Cortex of kidney (tissue), 1 donor: ENCODE results near the gene ATF1.
"Not testable (repeated sequence)": the region's sequence is repeated elsewhere in the genome, so short reads cannot be mapped to it uniquely, and the experiment has no call there.

Source experiments
- DNase-seq: peaks from one replicate; lab custom pipeline; 2025; lab: John Stamatoyannopoulos, UW

Gene ATF1

GRCh38 chr12:50753232-50753769 is 10.6 kb upstream of the ATF1 start:
- no peak for DNase-seq

DNA sequence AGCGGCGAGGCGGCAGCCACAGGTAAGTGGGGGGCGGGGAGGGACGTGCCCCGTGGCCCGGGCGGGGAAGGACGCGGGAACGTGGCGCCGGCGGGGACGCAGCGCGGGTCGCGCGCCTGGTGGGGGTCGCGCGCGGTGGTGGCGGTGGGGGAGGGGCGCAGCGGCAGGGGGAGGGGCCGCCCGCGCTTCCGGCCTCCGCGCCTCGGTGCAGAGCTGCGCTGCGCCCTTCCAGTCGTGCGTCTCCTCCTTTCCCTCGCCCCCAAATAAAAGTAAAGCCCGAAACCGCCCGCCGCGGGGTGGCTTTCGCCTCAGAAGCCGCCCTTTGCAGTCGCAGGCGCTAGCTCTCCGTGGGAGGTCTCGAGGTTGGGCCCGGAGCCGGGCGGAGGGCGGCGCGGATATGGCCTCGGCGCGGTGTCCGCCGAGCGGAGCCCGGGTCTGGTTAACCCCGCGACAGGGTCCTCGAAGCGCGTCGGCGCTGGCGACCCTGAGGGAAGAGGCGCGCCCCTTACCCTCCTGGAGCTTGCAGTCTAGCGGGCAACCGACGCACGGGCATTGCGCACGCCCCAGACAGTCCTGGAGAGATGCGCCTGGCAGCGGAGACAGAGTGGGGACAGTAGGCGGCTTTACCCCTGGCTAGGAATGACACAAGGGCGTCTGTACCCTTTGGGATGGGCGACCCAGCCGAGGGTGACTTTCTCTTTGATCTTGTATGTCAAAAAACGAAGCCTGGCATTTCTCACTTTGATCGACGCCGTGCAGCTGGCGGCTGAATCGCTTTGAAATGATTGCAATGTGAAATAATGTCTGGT is 589 bp downstream of the ATF1 start:
- DNase-seq = no peak

DNA sequence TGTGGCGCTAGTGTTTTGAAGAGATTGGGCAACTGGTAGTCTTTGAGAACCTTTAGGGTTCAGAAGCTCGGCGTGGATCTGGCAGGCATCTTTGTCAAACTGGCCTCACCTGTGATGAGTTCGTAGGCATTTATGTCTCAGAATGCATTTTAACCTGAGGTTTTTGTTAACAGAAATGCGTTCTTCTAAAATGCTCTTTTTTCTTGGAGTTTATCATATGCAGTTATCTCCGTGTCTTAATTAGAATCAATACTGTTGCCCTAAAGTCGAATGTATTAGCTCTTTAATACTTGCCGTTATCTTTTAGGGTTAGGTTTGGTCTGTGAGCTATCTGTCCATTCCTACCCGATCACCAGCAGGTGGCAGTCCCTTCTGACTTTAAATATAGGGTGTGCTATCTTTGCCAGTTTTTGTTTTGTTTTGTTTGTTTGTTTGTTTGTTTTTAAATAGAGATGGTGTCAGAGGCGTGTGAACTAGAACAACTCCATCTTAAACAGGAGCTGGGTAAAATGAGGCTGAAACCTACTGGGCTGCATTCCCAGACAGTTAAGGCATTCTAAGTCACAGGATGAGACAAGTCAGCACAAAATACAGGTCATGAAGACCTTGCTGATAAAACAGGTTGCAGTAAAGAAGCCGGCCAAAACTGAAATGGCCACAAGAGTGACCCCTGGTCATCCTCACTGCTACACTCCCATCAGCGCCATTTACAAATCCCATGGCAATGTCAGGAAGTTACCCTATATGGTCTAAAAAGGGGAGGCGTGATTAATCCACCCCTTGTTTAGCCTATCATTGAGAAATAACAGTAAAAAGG is 1.4 kb downstream of the ATF1 start:
- no peak for DNase-seq

DNA sequence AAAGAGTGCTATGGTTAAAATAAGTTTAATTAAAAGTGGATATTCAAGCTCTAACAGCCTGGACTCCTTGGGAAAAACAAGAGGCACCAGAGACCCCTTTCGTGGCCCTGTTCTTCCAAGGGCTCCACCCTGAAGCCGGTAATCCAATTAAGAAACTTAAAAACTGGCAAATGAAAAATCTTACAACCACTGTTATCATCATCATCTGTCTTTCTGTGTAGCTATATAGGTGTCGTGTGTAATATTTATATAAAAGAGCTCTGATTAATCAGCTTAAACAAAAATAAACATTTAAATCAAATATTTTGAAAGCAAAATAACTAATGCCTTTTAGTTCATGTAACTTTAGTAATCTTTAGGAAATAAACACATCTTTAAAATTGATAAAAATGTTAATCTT is 4.5 kb downstream of the ATF1 start:
- DNase-seq = no peak

GRCh38 chr12:50768813-50769212 is 4.9 kb downstream of the ATF1 start:
- DNase-seq = not testable (repeated sequence)

DNA sequence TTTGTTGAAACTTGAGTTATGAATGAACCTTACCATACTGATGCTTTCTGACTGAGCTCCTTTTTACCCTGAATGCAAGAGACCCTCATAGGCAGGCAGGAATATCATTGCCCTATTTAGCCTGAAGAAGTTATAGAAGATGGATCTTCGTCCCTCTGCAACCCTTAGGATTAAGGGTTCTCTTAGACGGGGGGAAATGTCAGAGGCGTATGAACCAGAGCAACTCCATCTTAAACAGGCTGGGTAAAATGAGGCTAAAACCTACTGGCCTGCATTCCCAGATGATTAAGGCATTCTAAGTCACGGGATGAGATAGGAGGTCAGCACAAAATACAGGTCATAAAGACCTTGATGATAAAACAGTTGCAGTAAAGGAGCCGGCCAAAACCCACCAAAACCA is 7.5 kb downstream of the ATF1 start:
- DNase-seq = no peak

GRCh38 chr12:50772470-50772869 is 8.6 kb downstream of the ATF1 start:
- DNase-seq = no peak

GRCh38 chr12:50772877-50773276 is 9.0 kb downstream of the ATF1 start:
- no peak for DNase-seq

GRCh38 chr12:50775251-50775650 is 11.3 kb downstream of the ATF1 start:
- DNase-seq = no peak

GRCh38 chr12:50776749-50777728 is 13.1 kb downstream of the ATF1 start:
- no peak for DNase-seq

DNA sequence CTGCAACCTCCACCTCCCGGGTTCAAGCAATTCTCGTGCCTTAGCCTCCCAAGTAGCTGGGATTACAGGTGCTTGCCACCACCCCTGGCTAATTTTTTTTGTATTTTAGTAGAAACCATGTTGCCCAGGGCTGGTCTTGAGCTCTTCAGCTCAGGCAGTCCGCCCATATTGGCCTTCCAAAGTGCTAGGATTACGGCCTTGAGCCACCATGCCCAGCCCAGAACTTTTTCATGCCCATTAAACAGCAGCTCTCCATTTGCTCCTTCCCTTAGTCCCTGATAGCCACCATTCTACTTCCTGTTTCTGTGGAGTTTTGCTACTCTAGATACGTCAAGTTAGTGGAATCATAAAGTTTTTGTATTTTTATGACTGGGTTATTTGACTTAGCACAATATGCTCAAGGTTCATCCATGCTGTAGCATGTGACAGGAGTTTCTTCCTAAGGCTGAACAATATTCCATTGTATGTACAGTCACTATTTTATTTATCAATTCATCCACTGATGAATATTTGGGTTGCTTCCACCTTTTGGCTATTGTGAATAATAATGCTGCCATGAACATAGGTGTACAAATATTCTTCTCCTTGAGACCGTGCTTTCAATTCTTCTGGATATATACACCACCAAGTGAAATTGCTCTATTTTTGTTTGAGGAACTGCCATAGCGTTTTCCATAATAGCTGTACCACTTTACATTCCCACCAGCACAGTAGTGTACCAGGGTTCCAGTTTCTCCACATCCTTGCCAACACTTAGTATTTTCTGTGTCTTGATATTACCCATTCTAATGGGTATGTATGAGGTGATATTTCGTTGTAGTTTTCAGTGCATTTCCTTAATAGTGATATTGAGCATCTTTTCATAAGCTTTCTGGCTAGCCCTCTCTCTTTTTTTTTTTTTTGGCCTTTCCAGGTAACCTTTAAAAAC is 15.0 kb downstream of the ATF1 start:
- DNase-seq = no peak

- DNase-seq = no peak
Observed at GRCh38 chr12:50780013-50780412, 16.1 kb downstream of the ATF1 start.

DNA sequence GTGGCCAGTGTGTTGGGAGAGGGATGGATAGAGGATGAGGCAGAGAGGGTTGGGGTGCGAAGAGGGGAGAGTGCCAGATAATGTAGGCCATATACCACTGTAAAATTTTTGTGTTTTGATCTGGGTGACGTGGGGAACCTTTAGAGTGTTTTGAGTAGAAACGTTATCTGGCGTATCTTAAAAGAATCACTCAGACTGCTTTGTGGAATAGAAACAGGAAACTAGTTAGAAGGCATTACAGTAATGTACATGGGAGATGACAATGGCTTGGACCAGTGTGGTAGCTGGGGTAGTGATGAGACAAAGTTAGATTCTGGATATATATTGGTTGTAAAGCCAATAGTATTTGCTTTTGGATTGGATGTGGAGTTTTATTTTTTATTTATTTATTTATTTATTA is 20.6 kb downstream of the ATF1 start:
- no peak for DNase-seq

DNA sequence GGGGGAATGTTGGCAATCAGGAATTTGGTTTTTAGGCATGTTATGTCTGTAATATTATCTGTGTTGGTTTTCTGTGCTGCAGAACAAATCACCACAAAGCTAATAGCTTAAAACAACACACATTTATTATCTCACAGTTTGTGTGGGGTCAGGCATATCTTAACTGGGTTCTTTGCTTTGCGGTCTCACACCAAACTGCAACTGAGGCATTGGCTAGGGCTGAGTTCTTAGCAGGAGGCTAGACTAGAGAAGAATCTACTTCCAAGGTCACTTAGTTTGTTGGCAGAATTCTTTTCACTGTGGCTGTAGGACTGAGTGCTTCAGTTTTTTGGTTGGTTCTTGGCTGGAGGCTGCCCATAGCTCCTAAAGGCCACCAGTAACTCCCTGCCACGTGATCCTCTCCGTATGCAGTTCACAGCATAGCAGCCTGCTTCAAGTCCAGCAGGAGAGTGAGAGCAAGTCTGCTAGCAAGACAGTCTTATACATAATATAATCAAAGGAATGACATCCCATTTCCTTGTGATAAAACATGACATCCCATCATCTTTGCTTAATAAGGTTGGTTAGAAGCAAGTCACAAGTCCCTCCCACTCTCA is 21.6 kb downstream of the ATF1 start:
- no peak for DNase-seq

DNA sequence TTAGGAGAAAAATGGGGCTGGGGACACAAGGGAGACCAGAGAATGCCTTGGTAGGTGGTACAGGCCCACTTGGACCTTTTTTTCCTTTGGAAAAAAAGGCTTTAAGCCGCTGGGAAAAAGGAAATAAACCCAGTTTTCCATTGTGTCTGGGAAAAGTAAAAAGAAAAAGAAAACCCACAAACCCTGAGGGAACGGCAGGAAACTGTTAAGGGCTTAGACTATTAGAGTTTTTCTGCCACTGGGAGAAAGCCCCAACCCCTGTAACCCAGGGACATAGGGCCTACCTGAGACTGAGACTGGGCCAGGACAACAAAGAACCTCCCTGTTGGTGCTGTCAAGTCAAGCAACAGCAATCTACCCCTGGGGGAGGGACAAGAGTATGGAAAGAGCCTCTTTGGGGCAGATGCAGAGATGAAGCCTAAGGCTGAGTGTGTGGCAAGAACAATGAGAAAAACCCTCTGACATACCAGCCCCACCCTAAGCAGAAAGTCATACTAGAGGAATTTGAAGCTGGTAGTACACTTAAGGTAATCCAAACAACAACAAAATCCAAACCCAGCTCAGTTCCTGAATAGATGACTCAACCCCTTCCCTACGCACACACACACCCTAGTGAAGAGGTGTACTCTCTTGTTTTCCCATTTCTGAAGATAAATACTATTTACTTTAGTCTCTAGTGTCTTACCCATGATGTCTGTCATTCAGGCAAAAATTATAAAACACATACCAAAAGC is 22.8 kb downstream of the ATF1 start:
- no peak for DNase-seq

DNA sequence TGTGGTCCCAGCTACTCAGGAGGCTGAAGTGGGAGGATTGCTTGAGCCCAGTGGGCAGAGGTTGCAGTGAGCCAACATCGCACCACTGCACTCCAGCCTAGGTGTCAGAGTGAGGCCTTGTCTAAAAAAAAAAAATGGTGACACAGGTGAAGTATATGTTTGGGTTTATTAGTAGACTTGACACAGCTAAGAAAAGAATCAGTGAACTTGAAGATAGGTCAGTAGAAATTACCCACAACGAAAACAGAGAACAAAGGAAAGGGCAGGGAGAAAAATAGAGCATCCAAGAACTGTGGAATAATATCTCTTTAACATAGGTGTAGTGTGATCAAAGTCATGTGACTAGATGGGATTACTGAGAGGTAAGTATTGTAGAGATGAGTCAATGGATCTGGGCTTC is 23.7 kb downstream of the ATF1 start:
- DNase-seq = no peak

GRCh38 chr12:50788561-50788960 is 24.7 kb downstream of the ATF1 start:
- no peak for DNase-seq

DNA sequence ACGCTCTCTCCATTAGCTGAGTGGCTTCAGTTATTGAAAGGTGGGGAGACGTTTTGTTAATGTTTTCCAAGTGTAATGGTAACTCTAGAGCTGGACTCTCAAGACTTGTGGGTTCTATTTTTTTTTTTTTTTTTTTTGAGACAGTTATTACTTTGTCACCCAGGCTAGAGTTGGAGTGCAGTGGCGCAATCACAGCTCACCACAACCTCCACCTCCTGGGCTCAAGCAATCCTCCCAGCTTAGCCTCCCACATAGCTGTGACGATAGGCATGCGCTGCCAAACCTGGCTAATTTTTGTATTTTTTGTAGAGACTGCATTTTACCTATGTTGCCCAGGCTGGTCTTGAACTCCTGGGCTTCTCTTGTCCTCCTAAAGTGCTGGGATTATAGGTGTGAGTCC is 26.2 kb downstream of the ATF1 start:
- DNase-seq = no peak

DNA sequence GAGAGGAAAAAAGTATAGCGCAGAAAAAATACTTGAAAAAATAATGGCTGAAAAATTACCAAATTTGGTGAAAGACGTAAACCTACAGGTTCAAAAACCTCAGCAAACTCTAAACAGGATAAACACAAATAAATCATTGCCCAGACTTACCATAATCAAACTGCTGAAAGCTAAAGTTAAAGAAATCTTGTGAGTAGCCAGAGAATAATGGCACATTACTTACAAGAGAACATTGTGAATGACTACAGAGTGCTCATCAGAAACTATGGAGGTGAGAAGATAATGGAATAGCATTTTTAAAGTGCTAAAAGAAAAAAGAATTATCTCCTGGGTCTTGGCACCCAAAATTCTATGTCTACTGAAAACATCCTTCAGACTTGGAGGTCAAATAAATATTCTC is 36.0 kb downstream of the ATF1 start:
- no peak for DNase-seq
